Activated CD4-positive, alpha-beta T cell treated with anti-CD3 and anti-CD28 coated beads, Interleukin-2, amount 10 ng/mL, durations not matched to agents 7 days and 5 days (primary cell): ENCODE measurements around the gene COA1. TPM values are rescaled to one million over a fixed set of nuclear protein-coding genes. Genes with fewer than 3 reads are reported as not detected.

Source experiments
- CTCF ChIA-PET: fragments of 350-600 bp; sonication (Branson Sonifier 250); formaldehyde crosslinking; loops from one replicate; lab custom pipeline; 2021; ENCODE audit warnings: antibody characterized with exemption; lab: Charles Lee
- POLR2A ChIA-PET: fragments of 350-600 bp; sonication (Branson Sonifier 250); formaldehyde crosslinking; loops from one replicate; lab custom pipeline; 2021; ENCODE audit warnings: antibody characterized with exemption; lab: Charles Lee
- DNase-seq: peaks from one replicate; pipeline ENCODE4 v3.0.0-alpha.2; 2020
- H3K27ac Mint-ChIP-seq: one replicate; pipeline ENCODE4 v1.8.0; 2021; ENCODE audit warnings: mild to moderate bottlenecking, moderate library complexity, mixed read lengths
- H3K27me3 Mint-ChIP-seq: one replicate; pipeline ENCODE4 v1.8.0; 2021; ENCODE audit warnings: mixed read lengths
- H3K36me3 Mint-ChIP-seq: one replicate; pipeline ENCODE4 v1.8.0; 2021; ENCODE audit warnings: low read depth, mixed read lengths
- H3K4me1 Mint-ChIP-seq: one replicate; pipeline ENCODE4 v1.8.0; 2021; ENCODE audit warnings: mixed read lengths
- H3K4me3 Mint-ChIP-seq: one replicate; pipeline ENCODE4 v1.8.0; 2021; ENCODE audit warnings: mild to moderate bottlenecking, moderate library complexity, mixed read lengths
- H3K9me3 Mint-ChIP-seq: one replicate; pipeline ENCODE4 v1.8.0; 2021; ENCODE audit warnings: mixed read lengths
- total RNA-seq, 2 experiments: library from RNA; stranded (reverse); gene quantifications; one replicate each; pipeline ENCODE4 v1.2.3, GENCODE V29; 2021

The COA1 gene
- total RNA-seq, 2 experiments from 2014 or later = 44.8 to 47.1 TPM

DNA sequence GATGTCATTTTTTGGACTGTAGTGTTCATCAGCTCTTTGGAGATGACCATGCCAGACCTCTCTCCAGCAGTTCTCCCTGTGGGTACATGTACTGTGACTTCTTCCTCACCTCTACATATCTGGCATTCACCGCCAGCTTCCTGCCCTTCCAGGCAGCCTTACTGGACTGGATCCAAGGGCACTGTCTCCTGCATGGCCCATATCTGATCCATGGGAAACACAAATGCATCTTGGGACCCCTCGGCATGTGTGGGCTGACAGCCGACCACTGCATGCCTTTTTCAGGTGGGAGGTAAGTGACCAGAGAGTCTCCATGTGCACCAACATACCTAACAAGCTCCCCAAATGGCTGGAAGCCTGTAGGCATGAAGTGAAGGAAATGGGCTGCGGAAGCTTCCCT, 25.3 kb upstream of the COA1 start:
- H3K4me1 Mint-ChIP-seq = peaks cover 39% of the 10 kb centered on the region
- peaks cover 12% of the 10 kb centered on the region for H3K27me3 Mint-ChIP-seq
- no peak overlapping the region for H3K27ac Mint-ChIP-seq
- H3K9me3 Mint-ChIP-seq = peaks cover 2% of the 10 kb centered on the region
- DNase-seq = no peak
- no peak overlapping the region for H3K4me3 Mint-ChIP-seq
- ChIA-PET POLR2A (interaction anchor here (0.7 kb wide), 1 partner anchor 38 kb away, joined by 3 read pairs; no protein-coding TSS in a partner anchor), CTCF (interaction anchor here (0.6 to 1.5 kb wide), 5 partner anchors 10 to 180 kb away, joined by 3 to 7 read pairs (median 5); partner anchors contain the start of gene COA1)
- H3K36me3 Mint-ChIP-seq = no peaks in the 10 kb centered on the region

DNA sequence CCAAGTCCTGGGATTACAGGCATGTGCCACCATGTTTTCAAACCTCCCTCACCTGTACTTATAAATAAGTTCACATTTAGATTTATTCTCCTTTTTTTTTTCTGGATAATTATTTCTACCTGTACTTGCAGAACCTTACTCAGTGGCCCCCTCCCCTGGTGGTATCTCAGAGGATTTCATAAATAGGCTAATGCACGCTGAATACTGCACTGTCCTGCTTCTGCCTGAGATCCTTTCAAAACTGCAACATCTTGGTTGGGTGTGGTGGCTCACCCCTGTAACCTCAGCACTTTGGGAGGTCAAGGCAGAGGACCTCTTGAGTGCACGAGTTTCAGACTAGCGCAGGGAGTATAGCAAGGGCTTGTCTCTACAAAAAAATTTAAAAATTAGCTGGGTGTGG, 24.5 kb upstream of the COA1 start:
- Mint-ChIP-seq H3K9me3 (peaks cover 2% of the 10 kb centered on the region), H3K4me3 (no peak overlapping the region), H3K27ac (no peak overlapping the region), H3K4me1 (peaks cover 36% of the 10 kb centered on the region), H3K27me3 (peaks cover 12% of the 10 kb centered on the region), H3K36me3 (no peaks in the 10 kb centered on the region)
- CTCF ChIA-PET = interaction anchor here (0.6 to 1.5 kb wide), 3 partner anchors 10 to 181 kb away, joined by 3 to 6 read pairs (median 4); no protein-coding TSS in a partner anchor
- POLR2A ChIA-PET = no interaction called here
- no peak for DNase-seq

DNA sequence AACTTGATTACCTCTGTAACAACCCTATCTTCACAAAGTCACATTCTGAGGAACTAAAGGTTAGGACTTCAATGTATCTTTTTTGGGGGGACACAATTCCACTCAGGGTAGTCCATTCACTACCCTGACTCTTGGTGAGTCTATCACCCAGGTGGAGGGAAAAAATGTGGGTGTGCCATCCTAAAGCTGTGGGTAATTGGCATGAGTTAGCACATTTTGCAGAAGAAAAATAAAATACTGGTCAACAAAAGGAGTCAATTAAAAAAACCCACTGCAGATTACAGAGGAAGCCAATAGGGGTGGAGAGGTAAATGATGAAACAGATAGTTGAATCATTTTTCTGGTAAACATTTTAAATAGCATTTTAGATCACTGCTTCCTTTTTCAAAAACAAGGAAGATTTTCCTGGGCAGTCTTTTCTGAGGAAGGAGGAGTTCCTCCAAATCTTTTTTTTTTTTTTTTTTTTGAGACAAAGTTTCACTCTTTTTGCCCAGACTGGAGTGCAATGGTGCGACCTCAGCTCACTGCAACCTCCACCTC, 24.0 kb upstream of the COA1 start:
- Mint-ChIP-seq H3K36me3 (no peaks in the 10 kb centered on the region), H3K4me1 (peaks cover 36% of the 10 kb centered on the region), H3K4me3 (no peak overlapping the region), H3K9me3 (peaks cover 2% of the 10 kb centered on the region), H3K27ac (no peak overlapping the region), H3K27me3 (peaks cover 12% of the 10 kb centered on the region)
- no peak for DNase-seq
- ChIA-PET CTCF (interaction anchor here (0.7 kb wide), 1 partner anchor 92 kb away, joined by 4 read pairs; no protein-coding TSS in a partner anchor), POLR2A (no interaction called here)

DNA sequence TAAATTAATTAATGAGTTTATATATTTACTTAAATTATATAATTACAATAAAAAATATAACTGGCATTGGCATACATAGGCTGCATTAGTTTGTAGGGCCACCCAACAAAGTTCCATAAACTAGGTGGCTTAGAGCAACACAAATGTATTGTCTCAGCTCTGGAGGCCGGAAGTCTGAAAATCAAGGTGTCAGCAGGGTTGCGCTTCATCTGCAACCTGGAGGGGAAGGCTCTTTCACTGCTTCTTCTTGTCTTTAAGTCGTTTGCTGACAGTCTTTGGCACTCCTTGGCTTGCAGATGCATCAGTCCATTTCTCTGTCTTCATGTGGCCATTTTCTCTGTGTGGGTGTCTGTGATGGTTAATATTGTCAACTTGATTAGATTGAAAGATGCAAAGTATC, 23.1 kb upstream of the COA1 start:
- no peak for DNase-seq
- H3K27me3 Mint-ChIP-seq = peaks cover 7% of the 10 kb centered on the region

DNA sequence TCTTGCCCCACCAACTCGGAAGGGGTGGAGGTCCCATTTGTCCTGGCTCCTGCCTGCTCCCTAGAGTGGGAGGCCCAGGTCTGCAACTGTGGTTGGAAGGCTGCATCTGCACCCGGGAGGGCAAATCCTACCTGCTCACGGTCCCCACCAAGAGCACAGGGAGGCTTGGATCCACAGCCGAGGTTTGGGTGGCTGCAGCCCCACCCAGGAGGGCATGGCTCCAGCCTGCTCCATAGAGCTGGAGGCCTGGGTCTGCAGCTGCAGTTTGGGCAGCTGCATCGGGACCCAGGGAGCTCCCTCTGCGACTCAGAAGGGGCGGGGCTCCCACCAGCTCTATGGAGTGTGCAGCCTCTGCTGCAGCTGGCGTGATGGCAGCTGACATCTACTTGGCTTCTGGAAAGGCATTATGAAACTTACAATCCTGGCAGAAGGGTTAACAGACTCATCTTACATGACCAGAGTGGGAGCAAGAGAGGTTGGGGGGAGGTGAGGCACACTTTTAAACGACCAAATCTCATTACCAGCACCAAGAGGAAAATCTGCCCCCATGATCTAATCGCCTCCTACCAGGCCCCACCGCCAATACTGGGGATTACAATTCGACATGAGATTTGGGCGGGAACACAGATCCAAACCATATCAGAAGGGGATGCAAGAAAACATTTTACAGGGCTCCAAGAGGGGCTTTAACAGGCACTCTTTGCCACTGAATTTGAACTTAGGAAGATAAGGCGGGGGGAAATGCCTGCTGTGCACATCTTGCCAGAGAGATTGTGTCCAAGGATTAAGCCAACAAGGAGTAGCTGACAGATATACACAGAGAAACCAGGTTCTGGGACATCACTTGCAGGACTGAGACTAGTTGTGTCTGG, 20.9 kb upstream of the COA1 start:
- Mint-ChIP-seq H3K27ac (peak overlapping the region; percentile 25), H3K36me3 (no peaks in the 10 kb centered on the region), H3K4me1 (peaks cover 16% of the 10 kb centered on the region), H3K27me3 (peaks cover 3% of the 10 kb centered on the region), H3K4me3 (no peak overlapping the region), H3K9me3 (peaks cover 2% of the 10 kb centered on the region)
- POLR2A ChIA-PET = no interaction called here
- no peak for DNase-seq
- CTCF ChIA-PET = interaction anchor here (1.1 to 1.6 kb wide), 2 partner anchors 16 to 20 kb away, joined by 5 read pairs; partner anchors contain the start of gene COA1

More for the DNA sequence above, 23.1 kb upstream of the COA1 start:
- Mint-ChIP-seq H3K27ac (no peak overlapping the region), H3K4me3 (no peak overlapping the region), H3K36me3 (no peaks in the 10 kb centered on the region), H3K9me3 (peaks cover 2% of the 10 kb centered on the region), H3K4me1 (peaks cover 28% of the 10 kb centered on the region)
- CTCF ChIA-PET = no interaction called here
- POLR2A ChIA-PET = no interaction called here

DNA sequence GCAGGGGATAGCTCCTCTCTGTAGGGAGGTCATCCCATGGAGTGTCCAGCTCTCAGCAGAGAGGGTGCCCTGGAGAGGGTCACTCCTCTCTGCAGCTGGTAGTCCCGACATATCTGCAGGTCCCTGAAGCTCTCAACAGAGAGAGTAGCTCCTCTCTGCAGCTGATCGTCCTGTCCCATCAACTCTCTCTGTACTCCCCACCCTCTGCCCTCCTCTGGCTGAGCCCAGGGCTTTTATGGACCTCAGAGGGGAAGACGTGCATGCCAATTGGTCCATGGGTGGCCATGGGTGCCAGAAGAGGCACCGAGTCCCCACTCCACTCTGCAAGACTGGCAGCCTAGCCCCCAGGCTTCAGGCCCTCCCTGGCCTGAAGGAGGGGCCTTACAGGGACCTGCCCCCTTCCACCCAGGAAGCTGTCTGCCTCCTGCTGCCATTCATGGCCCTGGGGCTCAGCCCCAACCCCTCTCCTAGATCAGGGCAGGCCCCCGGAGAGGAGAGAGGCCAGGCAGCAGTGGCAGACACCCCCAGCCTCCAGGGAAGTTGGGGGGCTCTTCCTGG, 20.1 kb upstream of the COA1 start:
- peaks cover 2% of the 10 kb centered on the region for H3K9me3 Mint-ChIP-seq
- H3K27me3 Mint-ChIP-seq = peaks cover 3% of the 10 kb centered on the region
- no peak overlapping the region for H3K27ac Mint-ChIP-seq
- H3K4me1 Mint-ChIP-seq = peaks cover 16% of the 10 kb centered on the region
- ChIA-PET CTCF (interaction anchor here (1.0 to 1.6 kb wide), 3 partner anchors 16 to 75 kb away, joined by 3 to 5 read pairs (median 4); no protein-coding TSS in a partner anchor), POLR2A (interaction anchor here (0.5 kb wide), 1 partner anchor 102 kb away, joined by 3 read pairs; no protein-coding TSS in a partner anchor)
- no peaks in the 10 kb centered on the region for H3K36me3 Mint-ChIP-seq
- no peak for DNase-seq
- H3K4me3 Mint-ChIP-seq = no peak overlapping the region

DNA sequence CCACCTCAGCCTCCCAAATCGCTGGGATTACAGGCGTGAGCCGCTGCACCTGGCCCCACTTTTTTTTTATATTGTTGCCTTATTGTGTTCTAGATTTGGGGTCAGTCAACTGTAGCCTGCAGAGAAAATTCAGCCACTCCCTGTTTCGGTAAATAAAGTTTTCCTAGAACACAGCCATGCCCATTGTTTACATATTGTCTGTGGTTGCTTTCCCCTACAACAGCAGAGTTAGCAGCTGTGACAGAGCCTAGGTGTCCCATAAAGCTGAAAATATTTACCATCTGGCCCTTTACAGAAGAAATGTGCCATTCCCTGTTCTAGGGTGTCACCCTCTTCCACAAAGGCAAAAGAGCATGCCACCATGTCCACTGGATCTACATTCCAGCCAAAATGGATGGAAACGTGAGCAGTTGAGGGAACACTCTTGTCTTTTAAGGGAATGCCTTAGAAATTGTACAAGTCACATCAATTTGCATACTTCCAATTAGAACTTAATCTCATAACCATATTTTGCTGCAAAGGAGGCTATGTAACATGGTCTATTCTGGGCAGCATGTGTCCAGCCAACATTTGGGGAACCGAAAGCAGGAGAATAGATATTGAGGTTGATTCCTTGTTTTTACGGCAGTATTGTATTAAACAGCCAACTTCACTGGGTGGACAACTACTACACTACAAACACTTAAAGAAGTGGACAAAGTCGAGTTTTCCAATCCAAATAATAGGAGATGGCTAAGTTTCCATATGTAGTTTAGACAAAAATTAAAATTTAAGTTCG, 18.2 kb upstream of the COA1 start:
- POLR2A ChIA-PET = no interaction called here
- Mint-ChIP-seq H3K27ac (no peak overlapping the region), H3K4me3 (no peak overlapping the region), H3K9me3 (no peaks in the 10 kb centered on the region), H3K36me3 (no peaks in the 10 kb centered on the region), H3K4me1 (peaks cover 9% of the 10 kb centered on the region), H3K27me3 (peaks cover 3% of the 10 kb centered on the region)
- CTCF ChIA-PET = interaction anchor here (0.6 to 2.4 kb wide), 2 partner anchors 11 to 40 kb away, joined by 3 to 7 read pairs; no protein-coding TSS in a partner anchor
- DNase-seq = no peak

DNA sequence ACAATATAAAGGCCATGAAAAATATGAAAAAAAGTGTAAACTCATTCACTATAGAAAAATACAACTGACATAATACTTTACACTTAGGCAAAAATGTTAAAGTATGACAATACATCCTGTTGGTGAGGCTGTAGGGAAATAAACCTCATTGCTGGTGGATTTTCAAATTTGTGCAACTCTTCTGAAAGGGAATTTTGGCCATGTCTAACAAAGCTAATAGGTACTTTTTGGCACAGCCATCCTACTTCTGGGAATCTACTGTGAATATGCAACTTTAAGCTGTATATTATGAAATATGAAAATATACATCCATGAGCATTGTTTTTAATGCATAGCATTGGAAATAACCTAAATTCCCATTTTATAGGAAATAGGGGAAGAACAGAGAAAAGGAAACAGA, 13.4 kb upstream of the COA1 start:
- H3K9me3 Mint-ChIP-seq = peaks cover 5% of the 10 kb centered on the region
- no peak for DNase-seq
- peaks cover 3% of the 10 kb centered on the region for H3K27me3 Mint-ChIP-seq
- H3K36me3 Mint-ChIP-seq = peaks cover 1% of the 10 kb centered on the region
- ChIA-PET CTCF (no interaction called here), POLR2A (no interaction called here)
- H3K27ac Mint-ChIP-seq = no peak overlapping the region
- H3K4me1 Mint-ChIP-seq = no peaks in the 10 kb centered on the region
- no peak overlapping the region for H3K4me3 Mint-ChIP-seq

DNA sequence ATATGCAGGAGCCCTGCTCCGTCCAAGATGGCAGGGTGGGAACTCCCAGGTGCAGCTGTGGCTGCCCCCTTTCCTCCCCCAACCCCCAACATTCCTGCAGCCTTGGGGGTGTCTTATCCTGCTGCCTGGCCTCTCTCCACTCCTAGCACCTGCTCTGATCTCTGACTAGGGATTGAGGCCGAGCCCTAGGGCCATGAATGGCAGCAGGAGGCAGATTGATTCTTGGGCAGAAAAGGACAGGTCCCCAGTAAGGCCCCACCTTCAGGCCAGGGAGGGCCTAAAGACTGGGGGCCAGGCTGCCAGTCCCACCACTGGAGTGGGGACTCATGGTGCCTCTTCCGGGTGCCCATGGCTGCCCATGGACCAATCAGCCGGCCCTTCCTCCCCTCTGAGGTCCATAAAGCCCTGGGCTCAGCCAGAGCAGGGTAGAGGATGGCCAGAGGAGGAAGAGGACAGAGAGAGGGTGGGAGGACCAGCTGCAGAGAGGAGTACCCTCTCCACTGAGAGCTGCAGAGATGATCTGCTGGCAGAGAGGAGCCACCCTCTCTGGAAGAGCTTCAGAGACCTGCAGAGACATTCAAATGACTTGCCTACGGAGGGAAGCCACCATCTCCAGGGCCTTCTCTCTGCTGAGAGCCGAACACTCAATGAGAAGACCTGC, 8.3 kb upstream of the COA1 start:
- no peak overlapping the region for H3K27ac Mint-ChIP-seq
- peaks cover 7% of the 10 kb centered on the region for H3K9me3 Mint-ChIP-seq
- H3K4me1 Mint-ChIP-seq = peaks cover 10% of the 10 kb centered on the region
- ChIA-PET CTCF (interaction anchor here (1.0 to 3.3 kb wide), 4 partner anchors 17 to 165 kb away, joined by 3 to 18 read pairs (median 6); partner anchors contain the start of gene STK17A), POLR2A (no interaction called here)
- DNase-seq = no peak
- peaks cover 1% of the 10 kb centered on the region for H3K36me3 Mint-ChIP-seq
- no peaks in the 10 kb centered on the region for H3K27me3 Mint-ChIP-seq
- H3K4me3 Mint-ChIP-seq = no peak overlapping the region

DNA sequence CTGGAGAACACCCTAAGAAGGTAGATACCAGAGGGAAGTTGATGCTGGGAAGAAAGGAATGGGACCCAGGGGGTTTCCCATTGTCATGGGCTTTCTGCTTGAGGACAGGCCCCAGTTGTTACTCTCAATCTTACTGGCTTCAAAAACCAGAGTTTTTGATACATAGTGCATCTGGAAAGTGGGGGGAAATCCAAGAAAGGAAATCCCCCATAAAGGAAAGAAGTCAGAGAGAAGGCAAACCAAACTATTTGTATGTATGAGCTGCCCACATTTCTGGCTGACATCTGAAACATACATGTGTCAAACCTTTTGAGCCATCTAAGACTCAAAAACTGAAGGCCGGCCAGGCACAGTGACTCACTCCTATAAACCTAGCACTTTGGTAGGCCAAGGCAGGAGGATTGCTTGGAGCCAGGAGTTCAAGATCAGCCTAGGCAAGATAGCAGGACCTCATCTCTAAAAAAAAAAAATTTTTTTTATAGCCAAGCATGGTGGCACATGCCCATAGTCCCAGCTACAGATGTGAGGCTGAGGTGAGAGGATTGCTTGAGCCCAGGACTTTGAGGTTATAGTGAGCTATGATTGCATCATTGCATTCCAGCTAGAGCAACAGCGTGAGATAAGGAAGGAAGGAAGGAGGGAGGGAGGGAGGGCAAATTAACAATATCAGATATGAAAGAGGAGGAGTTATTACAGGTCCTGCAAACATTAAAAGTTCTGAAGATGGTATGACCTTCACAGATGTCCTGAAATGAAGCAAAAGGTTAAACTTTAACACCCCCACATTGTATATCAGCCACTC, 6.7 kb upstream of the COA1 start:
- peaks cover 1% of the 10 kb centered on the region for H3K36me3 Mint-ChIP-seq
- POLR2A ChIA-PET = no interaction called here
- H3K9me3 Mint-ChIP-seq = peaks cover 7% of the 10 kb centered on the region
- peaks cover 10% of the 10 kb centered on the region for H3K4me1 Mint-ChIP-seq
- peaks cover 4% of the 10 kb centered on the region for H3K27me3 Mint-ChIP-seq
- no peak for DNase-seq
- CTCF ChIA-PET = interaction anchor here (0.6 to 3.3 kb wide), 5 partner anchors 8 to 153 kb away, joined by 3 to 18 read pairs (median 6); partner anchors contain the start of gene STK17A
- no peak overlapping the region for H3K27ac Mint-ChIP-seq
- H3K4me3 Mint-ChIP-seq = no peak overlapping the region

DNA sequence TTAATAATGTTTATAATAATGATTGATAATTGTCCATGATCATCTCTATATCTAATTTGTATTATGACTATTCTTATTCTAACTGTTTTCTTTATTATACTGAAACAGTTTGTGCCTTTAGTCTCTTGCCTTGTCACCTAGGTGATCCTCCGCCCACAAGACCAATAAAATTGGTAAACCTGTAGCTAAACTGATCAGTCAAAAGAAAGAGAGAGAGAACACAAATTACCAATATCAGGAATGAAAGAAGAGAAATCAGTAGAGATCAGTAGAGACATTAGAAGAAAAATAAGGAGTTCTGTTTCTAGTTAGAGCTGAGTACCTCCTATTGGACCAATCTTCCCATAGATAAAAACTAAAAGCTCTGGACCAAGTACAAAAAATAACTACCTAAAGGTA, 6.1 kb upstream of the COA1 start:
- DNase-seq = no peak
- peaks cover 7% of the 10 kb centered on the region for H3K9me3 Mint-ChIP-seq
- H3K4me3 Mint-ChIP-seq = no peak overlapping the region
- ChIA-PET POLR2A (no interaction called here), CTCF (interaction anchor here (1.2 to 3.3 kb wide), 2 partner anchors 9 to 153 kb away, joined by 6 to 18 read pairs; partner anchors contain the start of gene STK17A)
- H3K36me3 Mint-ChIP-seq = peaks cover 1% of the 10 kb centered on the region
- H3K27me3 Mint-ChIP-seq = peaks cover 4% of the 10 kb centered on the region
- peaks cover 11% of the 10 kb centered on the region for H3K4me1 Mint-ChIP-seq
- no peak overlapping the region for H3K27ac Mint-ChIP-seq
